NCI-H82 treated with DMSO at 0.1 percent for 48 hours (cell line): ENCODE results near the gene TMEM97.

Source experiments
- DNase-seq: peaks from one replicate; lab custom pipeline; 2025; ENCODE audit not compliant: unreplicated experiment; lab: John Stamatoyannopoulos, UW

The TMEM97 gene

DNA sequence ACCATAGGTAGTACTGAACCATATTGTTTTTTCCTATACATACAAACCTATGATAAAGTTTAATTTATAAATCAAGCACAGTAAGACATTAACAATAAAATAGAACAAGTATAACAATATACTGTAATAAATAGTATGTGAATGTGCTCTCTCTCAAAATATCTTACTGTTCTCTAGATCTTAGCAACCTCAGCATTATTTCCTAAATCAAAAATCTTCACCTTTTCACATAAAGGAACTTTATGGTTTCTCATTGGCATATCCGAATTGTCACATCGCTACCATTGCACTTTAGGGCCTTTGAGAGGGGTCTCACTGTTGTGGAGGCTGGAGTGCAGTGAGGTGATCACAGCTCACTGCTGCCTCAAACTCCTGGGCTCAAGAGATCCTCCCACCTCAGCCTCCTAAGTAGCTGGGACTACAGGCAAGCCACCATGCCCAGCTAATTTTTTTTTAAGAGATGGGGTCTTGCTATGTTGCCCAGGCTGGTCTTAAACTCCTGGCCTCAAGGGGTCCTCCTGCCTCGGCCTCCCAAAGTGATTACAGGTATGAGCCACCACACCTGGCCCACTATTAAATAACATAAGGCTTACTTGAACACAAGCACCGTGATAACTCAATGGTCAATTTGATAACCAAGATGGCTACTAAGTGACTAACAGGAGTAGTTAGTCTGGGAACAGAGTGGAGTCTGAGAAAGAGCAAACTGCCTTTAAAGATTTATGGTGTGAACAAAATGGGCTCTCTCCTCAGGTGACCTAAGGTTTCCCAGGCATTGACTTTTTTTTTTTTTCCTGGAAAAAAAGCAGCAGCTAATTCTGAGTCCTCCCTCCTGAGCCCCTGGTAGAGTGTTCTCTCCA lies 2.9 kb upstream of the TMEM97 start:
- no peak for DNase-seq

DNA sequence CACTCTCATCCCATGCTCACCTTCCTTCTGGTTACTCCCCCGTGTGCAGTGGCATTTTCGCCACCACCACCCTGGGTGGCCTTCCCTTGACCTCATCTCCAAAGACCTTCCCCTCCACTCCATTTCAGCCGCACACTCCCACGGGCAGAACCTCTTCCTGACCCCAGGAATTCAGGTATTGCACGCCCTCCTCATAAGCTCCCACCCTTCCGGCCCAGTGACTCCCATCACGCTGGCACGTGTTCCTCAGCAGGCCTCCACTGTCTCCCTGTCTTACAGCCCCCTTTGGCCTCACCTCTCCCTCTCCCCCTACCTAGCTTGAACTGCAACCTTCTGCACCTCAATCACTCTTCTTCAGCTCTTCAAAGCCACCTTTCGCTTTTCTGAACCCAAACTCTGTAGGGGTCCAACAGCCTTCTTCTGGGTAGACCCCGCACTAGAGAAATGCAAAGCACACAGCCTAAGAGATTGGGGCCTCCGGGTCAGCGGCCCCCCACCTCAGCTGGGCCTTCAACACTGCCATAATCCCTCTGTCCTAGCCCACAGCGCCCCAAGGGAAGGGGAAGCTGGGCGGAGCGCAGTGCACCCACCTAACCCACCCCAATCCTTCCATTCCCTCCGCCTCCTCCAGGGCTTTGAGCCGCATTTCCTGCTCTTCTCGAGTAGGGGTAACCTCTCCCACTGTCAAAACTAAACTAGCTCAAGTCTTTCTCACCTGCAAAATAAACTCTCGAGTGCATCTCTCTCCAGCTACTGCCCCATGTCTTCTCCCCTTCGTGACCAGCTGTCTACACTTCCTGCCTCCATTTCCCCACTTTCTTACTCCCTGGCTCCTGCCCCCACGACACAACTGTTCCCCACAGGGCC lies 1.7 kb upstream of the TMEM97 start:
- DNase-seq = no peak

DNA sequence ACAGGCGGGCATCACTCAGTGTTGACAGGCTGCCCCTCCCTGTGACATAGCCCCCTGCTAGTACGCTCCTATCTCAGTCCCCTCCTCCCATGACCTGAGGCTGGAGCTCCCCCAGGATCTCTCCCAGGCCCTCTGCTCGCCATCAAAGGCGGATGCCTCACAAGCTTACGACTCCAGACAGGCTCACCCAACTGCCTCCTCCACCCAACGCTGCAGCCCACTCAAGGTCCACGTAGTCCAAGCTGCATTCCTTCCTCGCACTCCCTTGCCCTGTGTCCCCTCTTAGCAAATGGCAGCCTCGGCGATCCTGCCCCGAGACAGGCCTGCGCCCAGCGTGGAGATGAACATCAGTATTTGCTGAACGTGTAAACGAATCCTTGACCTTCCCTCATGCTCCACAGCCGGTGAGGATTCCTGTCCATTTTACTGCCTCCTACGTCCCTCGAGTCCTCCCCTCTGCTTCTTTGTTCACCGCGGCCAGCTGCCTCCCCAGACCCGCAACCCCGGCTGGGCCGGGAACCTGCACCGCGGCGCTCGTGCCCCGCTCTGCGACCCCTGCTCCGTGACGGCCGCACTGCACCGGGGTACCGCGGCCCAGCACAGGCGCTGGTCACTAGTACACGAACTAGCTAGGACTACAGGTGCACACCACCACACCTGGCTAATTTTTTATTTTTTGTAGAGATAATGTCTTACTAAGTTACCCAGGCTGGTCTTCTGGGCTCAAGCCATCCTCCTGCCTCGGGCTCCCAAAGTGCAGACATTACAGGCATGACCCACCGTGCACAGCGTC lies 838 bp upstream of the TMEM97 start:
- DNase-seq = no peak

DNA sequence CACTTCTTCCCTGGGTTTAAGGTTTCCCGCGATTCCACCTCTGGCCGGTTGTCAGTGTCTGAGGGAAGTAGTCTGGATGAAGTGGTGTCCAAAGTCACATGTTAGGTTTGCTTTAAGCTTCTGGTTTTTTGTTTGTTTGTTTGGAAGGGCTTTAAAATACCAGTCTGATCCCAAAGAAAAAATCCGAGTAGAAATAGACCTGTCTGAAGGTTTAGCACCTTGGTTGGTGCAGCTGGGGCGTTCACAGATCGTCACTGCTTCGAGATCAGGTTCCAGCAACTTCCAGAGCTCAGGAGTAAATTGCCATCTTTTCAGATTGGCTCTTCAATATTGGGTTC lies 567 bp downstream of the TMEM97 start:
- DNase-seq = no peak

DNA sequence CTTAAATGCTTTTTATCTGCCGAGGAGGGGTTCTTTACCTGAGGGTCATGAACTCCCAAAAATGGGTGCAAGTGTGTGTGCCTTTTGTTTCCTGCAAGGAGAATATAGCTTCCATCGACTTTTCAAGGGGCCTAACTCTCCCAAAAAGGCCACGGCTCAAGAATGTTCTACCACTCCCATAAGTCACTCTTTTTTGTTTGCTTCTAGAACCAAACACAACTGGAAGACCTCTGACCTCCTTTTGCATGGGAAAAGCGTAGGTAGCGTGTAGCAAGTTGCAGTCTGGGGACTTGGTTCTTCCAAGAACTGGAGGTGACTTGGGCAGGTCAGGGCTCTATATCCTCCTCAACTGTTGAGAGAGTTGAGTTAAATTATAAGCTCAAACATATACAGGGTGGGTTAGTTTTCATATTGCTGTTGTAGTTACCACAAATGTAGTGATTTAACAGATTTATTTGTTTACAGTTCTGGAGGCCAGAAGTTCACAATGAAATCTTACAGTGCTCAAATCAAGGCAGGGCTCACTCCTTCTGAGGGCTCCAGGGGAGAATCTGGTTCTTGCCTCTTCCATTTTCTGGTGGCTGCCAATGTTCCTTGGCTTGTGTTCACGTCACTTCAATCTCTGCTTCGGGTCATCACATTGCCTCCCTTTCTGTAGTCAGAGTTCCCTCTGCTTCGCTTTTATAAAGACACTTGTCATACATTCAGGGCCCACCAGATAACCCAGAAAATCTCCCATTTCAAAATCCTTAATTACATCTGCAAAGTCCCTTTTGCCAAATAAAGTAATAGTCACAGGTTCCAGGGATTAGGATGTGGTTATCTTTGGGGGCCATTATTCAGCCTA lies 1.4 kb downstream of the TMEM97 start:
- DNase-seq = no peak

DNA sequence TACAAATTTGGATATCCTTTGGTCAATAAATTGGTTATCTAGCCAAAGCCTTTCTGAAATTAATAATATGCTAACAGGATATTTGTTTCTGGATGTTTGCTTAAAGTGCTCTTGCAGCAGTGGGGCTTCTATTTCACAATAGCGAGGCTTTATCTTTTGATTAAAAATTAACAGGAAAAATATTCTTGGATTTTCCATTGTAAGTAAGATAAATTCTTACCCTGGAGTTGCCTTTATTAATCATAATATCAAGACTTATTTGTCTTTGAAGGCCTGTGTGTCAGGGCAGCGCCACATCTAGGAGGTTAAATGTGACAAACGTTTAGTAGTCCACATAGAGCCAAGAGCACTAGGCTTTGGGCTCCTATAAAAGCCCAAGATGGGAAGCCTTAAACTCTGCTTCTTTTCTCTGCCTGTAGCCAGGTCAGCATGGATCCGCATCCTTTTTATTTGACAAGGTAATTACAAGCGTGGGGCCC lies 5.3 kb downstream of the TMEM97 start:
- no peak for DNase-seq

DNA sequence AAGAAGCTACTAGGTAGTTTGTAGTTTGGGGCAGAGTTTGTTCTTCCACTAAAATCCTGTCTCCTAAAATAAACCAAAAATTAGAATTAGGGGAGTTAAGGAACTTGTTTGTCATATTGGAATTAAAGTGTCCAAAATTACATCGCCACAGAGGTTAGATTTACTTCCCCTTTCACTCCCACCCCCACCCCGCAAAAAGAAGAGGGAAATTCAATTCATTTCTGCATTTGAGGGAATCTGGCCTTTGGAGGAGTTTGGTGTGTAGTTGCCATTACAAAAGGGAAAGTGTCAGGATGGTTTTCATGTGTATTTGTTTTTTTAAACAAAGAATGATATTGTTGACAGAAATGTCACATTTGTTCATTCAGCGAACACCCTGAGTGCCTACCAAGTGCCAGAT lies 5.8 kb downstream of the TMEM97 start:
- no peak for DNase-seq

DNA sequence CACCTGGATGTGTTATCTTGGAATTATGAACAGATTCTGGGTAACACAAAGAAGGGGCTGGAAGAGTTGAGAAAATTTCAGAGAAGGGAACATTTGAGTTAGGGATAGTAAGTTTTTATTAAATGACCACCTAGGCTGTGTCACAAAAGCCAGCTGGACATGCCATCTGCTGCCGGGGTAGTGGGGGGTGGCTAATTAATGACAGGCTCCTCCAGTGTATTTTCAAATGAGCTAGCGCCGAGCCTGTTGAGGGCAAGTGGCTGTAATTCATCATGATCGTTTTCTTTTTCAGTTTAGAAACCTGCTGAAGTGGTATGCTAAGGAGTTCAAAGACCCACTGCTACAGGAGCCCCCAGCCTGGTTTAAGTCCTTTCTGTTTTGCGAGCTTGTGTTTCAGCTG lies 6.2 kb downstream of the TMEM97 start:
- DNase-seq = peak; percentile 23

DNA sequence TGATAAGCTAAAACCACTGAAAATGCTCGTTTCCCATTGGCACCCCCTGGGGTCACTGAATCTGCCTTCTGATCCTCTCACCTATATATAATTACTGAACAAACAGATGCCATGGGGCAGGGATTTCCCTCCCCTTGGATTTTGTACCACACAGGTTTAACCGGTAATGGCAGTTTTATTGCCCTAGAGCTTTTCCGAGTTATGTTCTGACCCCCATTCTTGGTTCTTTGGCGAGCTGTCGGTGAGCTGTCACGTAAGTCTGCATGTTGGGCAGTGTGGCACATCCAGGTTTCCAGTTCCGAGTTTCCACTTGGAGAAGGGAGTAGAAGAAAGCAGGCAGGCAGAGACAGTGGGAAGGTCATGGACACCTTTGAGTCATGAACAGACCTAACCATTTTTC lies 7.1 kb downstream of the TMEM97 start:
- no peak for DNase-seq

DNA sequence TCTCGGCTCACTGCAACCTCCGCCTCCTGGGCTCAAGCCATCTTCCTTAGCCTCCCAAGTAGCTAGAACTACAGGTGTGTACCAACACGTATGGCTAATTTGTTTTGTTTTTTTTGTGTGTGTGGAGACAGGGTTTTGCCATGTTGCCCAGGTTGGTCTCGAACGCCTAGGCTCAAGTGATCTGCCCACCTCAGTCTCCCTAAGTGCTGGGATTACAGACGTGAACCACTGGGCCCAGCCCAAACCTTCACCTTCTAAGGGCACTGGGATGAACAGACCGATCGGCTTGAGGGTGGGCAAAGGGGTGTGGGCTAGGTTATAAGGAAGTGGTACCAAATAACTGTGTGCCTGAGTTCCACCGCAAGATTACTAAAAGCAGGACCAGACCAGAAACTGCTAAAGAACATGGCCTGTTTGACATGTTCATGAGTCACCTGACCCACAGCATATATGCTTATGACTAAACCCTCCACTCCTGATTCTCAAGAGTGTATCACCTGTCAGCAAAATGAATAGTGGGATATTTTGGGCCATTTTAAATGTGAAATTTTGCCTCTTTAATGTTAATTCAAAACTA lies 8.1 kb downstream of the TMEM97 start:
- DNase-seq = no peak

DNA sequence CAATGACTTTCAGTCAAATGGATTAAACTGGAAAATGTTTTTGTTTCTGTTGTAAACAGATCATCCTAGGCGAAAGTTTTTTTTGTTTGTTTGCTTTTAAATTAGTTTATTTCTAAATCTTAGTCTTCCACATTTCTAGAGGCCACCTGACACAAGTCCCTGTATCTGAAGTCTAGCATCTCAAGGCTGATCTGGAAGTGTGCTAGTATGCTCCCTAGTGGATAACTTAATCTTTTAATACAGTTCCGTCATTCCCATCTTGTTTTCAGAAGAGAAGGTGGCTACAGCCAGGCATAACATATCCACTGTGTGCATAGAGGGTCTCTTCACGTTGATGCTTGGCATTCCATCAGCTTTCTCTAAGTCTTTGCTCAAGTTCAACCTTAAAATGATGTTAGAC lies 8.7 kb downstream of the TMEM97 start:
- DNase-seq = no peak

DNA sequence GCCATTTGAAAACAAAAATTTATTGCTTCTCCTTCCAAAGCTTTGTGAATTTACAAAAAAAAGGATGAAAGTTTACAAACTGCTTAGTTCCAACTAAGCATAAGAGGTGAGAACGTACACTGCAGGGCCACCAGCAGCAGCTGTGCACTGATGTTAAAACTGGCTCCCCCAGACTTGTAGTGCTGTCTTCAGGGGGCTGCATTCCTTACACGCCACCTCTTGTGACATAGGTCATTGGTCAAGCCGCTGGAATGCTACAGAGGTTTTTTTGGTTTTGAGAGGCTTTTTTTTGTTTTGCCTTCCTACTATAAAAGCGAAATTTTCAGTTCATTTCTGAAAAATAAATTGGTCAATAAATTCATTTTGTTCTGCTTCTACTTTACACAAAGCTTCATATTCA lies 9.3 kb downstream of the TMEM97 start:
- no peak for DNase-seq

DNA sequence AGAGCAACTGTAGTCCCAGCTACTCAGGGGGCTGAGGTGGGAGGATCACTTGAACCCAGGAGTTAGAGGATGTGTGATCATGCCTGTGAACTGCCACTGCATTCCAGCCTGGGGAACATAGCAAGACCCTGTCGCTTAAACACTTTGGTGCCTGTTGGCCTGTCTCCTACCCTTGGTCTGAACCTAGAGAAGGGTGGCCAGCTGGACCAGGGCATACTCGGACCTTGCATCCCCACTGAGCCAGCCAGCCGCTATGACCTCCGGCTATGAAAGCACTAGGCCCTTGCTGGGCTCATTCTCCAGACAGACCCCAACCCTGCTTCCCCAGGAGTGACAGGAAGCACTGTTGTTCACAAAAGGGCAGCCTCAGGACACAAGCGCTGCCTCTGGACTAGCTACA lies 11.7 kb downstream of the TMEM97 start:
- DNase-seq = no peak

DNA sequence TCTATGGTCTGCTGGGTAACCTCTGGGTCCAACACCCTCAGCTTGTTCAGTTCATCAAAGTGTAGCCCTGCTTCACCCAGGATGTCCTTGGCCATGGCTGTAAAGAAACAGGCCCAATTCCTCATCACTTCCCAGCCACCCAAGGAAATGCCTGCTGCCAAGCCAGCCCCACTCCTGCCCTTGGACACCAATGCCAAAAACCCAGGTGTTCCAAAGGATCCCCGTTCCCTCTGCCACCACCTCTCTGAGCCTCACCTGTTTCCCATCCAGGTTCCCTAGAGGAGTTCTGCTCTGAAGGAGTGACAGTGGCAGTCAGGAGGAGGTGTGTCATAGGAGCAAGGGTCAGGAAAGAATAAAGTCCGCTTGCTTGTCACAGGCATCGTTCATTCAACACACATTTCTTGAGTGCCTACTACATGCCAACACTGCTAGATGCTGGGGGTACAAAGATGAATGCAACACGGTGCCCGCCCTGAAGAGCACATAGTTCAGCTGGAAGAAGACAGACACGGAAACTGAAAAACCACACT lies 13.0 kb downstream of the TMEM97 start:
- DNase-seq = no peak

DNA sequence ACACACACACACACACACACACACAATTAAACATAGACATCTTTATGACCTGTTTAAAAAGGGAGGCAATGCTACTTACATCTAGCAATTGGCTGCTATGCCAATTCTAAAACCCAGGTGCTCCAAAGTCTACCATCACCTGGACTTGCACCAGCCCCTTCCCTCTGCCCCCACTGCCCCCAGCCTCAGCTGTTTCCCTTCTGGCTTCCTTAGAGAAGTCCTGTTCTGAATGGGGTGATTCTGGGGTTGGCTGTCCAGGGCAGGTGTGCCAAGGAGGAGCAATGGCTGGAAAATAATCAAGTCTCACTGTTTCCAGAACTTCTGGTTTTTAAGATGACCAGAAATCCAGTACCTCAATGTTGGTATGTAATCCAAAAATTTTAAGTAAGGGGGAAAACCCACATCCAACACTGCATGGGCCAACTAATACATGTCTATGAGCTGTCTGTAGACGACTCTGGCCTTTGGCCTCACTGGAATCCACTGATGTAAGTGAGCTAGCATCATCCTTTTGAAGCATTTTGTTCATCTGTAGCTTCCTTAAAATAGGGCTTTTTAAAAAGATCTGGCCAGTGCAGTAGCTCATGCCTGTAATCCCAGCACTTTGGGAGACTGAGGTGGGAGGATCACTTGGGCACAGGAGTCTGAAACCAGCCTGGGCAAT lies 14.2 kb downstream of the TMEM97 start:
- no peak for DNase-seq

DNA sequence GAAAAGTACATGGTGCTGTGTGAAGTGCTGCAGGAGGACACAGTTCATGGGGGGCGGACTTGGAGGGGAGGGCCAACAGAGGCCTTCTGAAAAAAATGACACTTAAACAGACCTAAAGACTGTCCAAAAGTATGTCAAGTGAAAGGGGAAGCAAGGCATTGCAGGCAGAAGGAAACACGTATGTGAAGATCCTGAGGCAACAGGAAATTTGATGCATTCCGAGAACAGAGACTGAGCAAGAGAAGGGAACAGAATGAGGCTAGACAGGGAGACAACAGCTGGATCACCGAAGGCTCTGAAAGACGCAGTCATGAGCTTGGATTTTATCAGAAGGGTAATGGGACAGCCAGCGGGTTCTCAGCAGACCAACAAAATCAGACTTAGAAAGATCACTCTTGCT lies 15.2 kb downstream of the TMEM97 start:
- no peak for DNase-seq

DNA sequence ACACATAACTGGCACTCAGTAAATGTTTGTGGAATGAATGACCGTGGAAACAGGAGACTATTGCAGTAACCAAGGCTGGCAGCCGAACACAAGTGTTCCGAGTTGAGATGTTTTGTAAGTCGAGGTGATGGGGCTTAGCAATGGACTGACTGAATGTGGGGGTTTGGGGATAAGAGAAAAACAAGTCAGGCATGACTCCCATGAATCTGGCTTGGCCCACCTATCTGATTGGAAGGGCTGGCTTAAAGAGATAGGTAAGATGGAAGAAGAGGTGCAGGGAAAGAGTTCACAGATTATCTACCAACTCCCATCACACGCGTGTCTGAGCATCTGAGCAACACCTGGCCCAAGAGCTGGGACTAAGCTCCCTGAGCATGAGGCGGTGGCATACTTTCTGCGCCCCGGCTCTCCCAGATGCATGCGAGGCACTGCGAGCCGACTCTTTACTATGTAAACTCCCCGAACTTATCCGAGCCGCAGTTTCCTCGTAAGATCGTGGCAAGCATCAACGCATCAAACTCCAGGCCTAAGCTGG lies 15.7 kb downstream of the TMEM97 start:
- DNase-seq = no peak

DNA sequence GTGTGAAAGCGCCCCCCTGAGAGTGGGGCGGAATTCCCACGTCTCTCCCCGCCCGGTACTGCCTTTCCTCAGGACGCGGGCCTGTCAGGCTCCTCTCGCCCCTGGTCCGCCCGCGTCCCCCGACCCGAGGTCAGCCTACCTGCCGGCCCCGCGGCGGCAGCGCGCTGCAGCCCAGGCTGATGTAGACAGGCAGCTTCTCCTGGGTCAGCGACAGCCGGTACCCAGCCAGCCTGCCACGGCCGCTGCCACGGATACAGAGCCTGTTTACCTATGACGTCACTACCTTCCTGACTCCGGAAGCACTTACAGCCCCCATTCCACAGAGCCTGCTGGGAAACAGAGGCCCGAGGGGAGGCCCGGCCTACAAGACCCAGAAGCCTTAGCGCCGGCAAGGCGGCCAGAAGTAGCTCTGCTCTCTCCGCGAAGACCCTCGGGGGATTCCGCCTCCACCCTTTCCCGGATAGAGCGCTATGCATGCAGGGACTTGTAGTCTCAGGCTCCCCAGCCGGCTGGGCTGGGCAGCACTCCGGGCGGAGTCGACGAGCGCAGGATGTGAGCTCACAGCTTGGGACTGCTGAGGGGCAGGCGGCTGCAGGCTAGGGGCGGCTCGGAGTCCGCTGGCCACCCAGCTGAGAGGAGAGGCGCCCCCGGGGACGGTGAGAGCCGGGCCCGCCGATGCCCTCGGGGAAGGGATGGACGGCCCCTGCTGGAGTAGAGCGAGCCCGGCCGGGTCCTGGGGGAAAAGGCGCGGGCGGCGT lies 16.4 kb downstream of the TMEM97 start, which contains the start of the genes IFT20 and TNFAIP1:
Gene IFT20, minus strand, starts transcription at position 272 of the 758 bp plus-strand sequence. CDS start 3,487 bp downstream, outside the sequence.
Gene TNFAIP1, plus strand, starts transcription at position 561 of the 758 bp plus-strand sequence. CDS start 3,761 bp downstream, outside the sequence.
- DNase-seq = peak; percentile 100
